Stimulated activated memory B cell treated with anti-CD40 and anti-IgM and Interleukin-4, amounts not matched to agents 10 μg/mL and 1 μg/mL and 100 μg/mL, for 72 hours (primary cell): ENCODE results near the gene RERE.

Experiments
- ATAC-seq: fragments of 150-1000 bp; cut with Tn5 transposase; 2 replicates; pipeline ENCODE4 v1.10.0; 2021
- H3K27ac Mint-ChIP-seq: one replicate; pipeline ENCODE4 v1.8.0; 2022; ENCODE audit warnings: mild to moderate bottlenecking, mixed read lengths
- H3K27me3 Mint-ChIP-seq: one replicate; pipeline ENCODE4 v1.8.0; 2022; ENCODE audit warnings: mixed read lengths
- H3K36me3 Mint-ChIP-seq: one replicate; pipeline ENCODE4 v1.8.0; 2022; ENCODE audit warnings: mixed read lengths
- H3K4me1 Mint-ChIP-seq: one replicate; pipeline ENCODE4 v1.8.0; 2022; ENCODE audit warnings: mixed read lengths
- H3K4me3 Mint-ChIP-seq: one replicate; pipeline ENCODE4 v1.8.0; 2022; ENCODE audit warnings: mild to moderate bottlenecking, moderate library complexity, mixed read lengths
- H3K9me3 Mint-ChIP-seq: one replicate; pipeline ENCODE4 v1.8.0; 2022; ENCODE audit warnings: mixed read lengths

Gene RERE

GRCh38 chr1:8754247-8754650 is 63.2 kb downstream of the RERE start:
- Mint-ChIP-seq H3K4me1 (peaks cover 13% of the 10 kb centered on the region), H3K9me3 (no peaks in the 10 kb centered on the region), H3K36me3 (peaks cover 5% of the 10 kb centered on the region), H3K27me3 (no peaks in the 10 kb centered on the region), H3K4me3 (no peak overlapping the region), H3K27ac (no peak overlapping the region)
- no peak for ATAC-seq

- Mint-ChIP-seq H3K4me3 (no peak overlapping the region), H3K4me1 (peaks cover 13% of the 10 kb centered on the region), H3K27ac (no peak overlapping the region), H3K27me3 (no peaks in the 10 kb centered on the region), H3K36me3 (peaks cover 5% of the 10 kb centered on the region), H3K9me3 (no peaks in the 10 kb centered on the region)
- no peak for ATAC-seq
These were observed 63.7 kb downstream of the RERE start for GRCh38 chr1:8753736-8754135.

- Mint-ChIP-seq H3K36me3 (peaks cover 10% of the 10 kb centered on the region), H3K9me3 (no peaks in the 10 kb centered on the region), H3K27me3 (no peaks in the 10 kb centered on the region), H3K27ac (no peak overlapping the region), H3K4me1 (peaks cover 18% of the 10 kb centered on the region), H3K4me3 (no peak overlapping the region)
- ATAC-seq, result no peak
These were observed 64.3 kb downstream of the RERE start for GRCh38 chr1:8752921-8753713.

GRCh38 chr1:8752411-8752810 is 65.0 kb downstream of the RERE start:
- Mint-ChIP-seq H3K36me3 (peaks cover 10% of the 10 kb centered on the region), H3K9me3 (no peaks in the 10 kb centered on the region), H3K4me1 (peaks cover 19% of the 10 kb centered on the region), H3K27me3 (no peaks in the 10 kb centered on the region), H3K4me3 (no peak overlapping the region), H3K27ac (no peak overlapping the region)
- ATAC-seq, result no peak

GRCh38 chr1:8751984-8752383 is 65.5 kb downstream of the RERE start:
- Mint-ChIP-seq H3K27me3 (no peaks in the 10 kb centered on the region), H3K9me3 (no peaks in the 10 kb centered on the region), H3K27ac (no peak overlapping the region), H3K36me3 (peaks cover 10% of the 10 kb centered on the region), H3K4me3 (no peak overlapping the region), H3K4me1 (peaks cover 19% of the 10 kb centered on the region)
- ATAC-seq, result no peak

GRCh38 chr1:8747879-8748825 is 69.3 kb downstream of the RERE start:
- no peak overlapping the region for H3K4me3 Mint-ChIP-seq
- no peak for ATAC-seq

GRCh38 chr1:8746554-8746953 is 70.9 kb downstream of the RERE start:
- H3K27ac Mint-ChIP-seq, result no peak overlapping the region
- H3K9me3 Mint-ChIP-seq, result no peaks in the 10 kb centered on the region
- H3K36me3 Mint-ChIP-seq, result peaks cover 12% of the 10 kb centered on the region
- H3K27me3 Mint-ChIP-seq, result no peaks in the 10 kb centered on the region
- peaks cover 14% of the 10 kb centered on the region for H3K4me1 Mint-ChIP-seq
- no peak for ATAC-seq
- no peak overlapping the region for H3K4me3 Mint-ChIP-seq

More at GRCh38 chr1:8747879-8748825, 69.3 kb downstream of the RERE start:
- H3K27me3 Mint-ChIP-seq, result no peaks in the 10 kb centered on the region
- no peaks in the 10 kb centered on the region for H3K9me3 Mint-ChIP-seq
- H3K4me1 Mint-ChIP-seq, result peaks cover 14% of the 10 kb centered on the region
- peaks cover 10% of the 10 kb centered on the region for H3K36me3 Mint-ChIP-seq
- no peak overlapping the region for H3K27ac Mint-ChIP-seq

GRCh38 chr1:8745749-8746390 is 71.6 kb downstream of the RERE start:
- H3K4me3 Mint-ChIP-seq, result no peak overlapping the region
- no peaks in the 10 kb centered on the region for H3K9me3 Mint-ChIP-seq

GRCh38 chr1:8745346-8745745 is 72.1 kb downstream of the RERE start:
- Mint-ChIP-seq H3K36me3 (peaks cover 18% of the 10 kb centered on the region), H3K4me1 (peaks cover 14% of the 10 kb centered on the region), H3K27ac (no peak overlapping the region), H3K4me3 (no peak overlapping the region), H3K9me3 (no peaks in the 10 kb centered on the region), H3K27me3 (no peaks in the 10 kb centered on the region)
- no peak for ATAC-seq

More at GRCh38 chr1:8745749-8746390, 71.6 kb downstream of the RERE start:
- ATAC-seq, result no peak
- no peak overlapping the region for H3K27ac Mint-ChIP-seq
- no peaks in the 10 kb centered on the region for H3K27me3 Mint-ChIP-seq
- H3K4me1 Mint-ChIP-seq, result peaks cover 14% of the 10 kb centered on the region
- H3K36me3 Mint-ChIP-seq, result peaks cover 18% of the 10 kb centered on the region

GRCh38 chr1:8742022-8742924 is 75.2 kb downstream of the RERE start:
- Mint-ChIP-seq H3K4me1 (peaks cover 7% of the 10 kb centered on the region), H3K9me3 (peaks cover 10% of the 10 kb centered on the region), H3K27me3 (no peaks in the 10 kb centered on the region), H3K27ac (no peak overlapping the region), H3K36me3 (peaks cover 31% of the 10 kb centered on the region), H3K4me3 (no peak overlapping the region)
- no peak for ATAC-seq

GRCh38 chr1:8740034-8740449 is 77.4 kb downstream of the RERE start:
- ATAC-seq, result no peak
- Mint-ChIP-seq H3K4me3 (no peak overlapping the region), H3K27me3 (no peaks in the 10 kb centered on the region), H3K27ac (no peak overlapping the region), H3K36me3 (peaks cover 38% of the 10 kb centered on the region), H3K4me1 (no peaks in the 10 kb centered on the region), H3K9me3 (peaks cover 10% of the 10 kb centered on the region)

GRCh38 chr1:8739377-8739776 is 78.1 kb downstream of the RERE start:
- no peak for ATAC-seq
- Mint-ChIP-seq H3K9me3 (peaks cover 10% of the 10 kb centered on the region), H3K27ac (no peak overlapping the region), H3K4me1 (no peaks in the 10 kb centered on the region), H3K27me3 (no peaks in the 10 kb centered on the region), H3K36me3 (peaks cover 38% of the 10 kb centered on the region), H3K4me3 (no peak overlapping the region)

GRCh38 chr1:8736927-8737326 is 80.5 kb downstream of the RERE start:
- no peak for ATAC-seq
- Mint-ChIP-seq H3K27me3 (no peaks in the 10 kb centered on the region), H3K4me1 (no peaks in the 10 kb centered on the region), H3K36me3 (peaks cover 44% of the 10 kb centered on the region), H3K9me3 (peaks cover 14% of the 10 kb centered on the region), H3K4me3 (no peak overlapping the region), H3K27ac (no peak overlapping the region)

GRCh38 chr1:8733484-8733883 is 84.0 kb downstream of the RERE start:
- ATAC-seq, result no peak
- peaks cover 33% of the 10 kb centered on the region for H3K36me3 Mint-ChIP-seq
- H3K9me3 Mint-ChIP-seq, result peaks cover 6% of the 10 kb centered on the region
- H3K27ac Mint-ChIP-seq, result no peak overlapping the region
- no peaks in the 10 kb centered on the region for H3K27me3 Mint-ChIP-seq
- no peak overlapping the region for H3K4me3 Mint-ChIP-seq
- H3K4me1 Mint-ChIP-seq, result no peaks in the 10 kb centered on the region
